Loucy (cell line): Measurements from ENCODE around the gene HSF5.

Experiments
- CTCF ChIP-seq: fragments of 200-600 bp; sonication (generic); conservative IDR thresholded peaks from 2 replicates; pipeline ENCODE4 v1.5.1; 2014; ENCODE audit warnings: mild to moderate bottlenecking, antibody characterized with exemption, low read length
- EZH2phosphoT487 ChIP-seq: fragments of 200-600 bp; IDR thresholded peaks from 2 replicates; pipeline ENCODE4 v1.6.1; 2018; ENCODE audit warnings: antibody characterized with exemption, mild to moderate bottlenecking, moderate library complexity, borderline replicate concordance

DNA sequence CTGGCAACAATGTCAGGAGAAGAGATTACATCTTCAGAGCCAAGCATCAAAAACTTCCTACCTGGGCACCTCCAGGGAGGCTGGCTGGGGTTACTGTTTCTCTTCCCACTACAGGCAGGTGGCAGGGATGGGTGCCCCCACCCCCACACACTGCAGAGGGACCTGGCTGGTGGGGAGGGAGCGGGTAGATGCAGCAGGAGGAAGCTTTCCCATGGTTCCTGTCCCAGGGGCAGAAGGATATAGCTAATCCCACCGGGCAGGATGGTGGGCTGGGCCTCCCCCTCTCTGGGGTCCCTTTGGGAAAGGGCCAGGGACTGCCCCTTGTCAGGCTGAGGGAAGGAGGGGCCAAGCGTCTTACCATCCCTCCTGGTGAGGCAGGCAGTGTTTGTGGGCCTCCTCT lies 42.9 kb upstream of the HSF5 start:
- TF ChIP-seq CTCF (no peak), EZH2phosphoT487 (no peak)
